H1 (cell line): ENCODE data around the gene TOP1.

Experiments
- CHD2 ChIP-seq: IDR thresholded peaks from 2 replicates; pipeline ENCODE4 v1.6.1; 2012; ENCODE audit warnings: low read length, improper control_type of control experiment
- EGR1 ChIP-seq: IDR thresholded peaks from 2 replicates; pipeline ENCODE4 v1.6.1; 2011; ENCODE audit warnings: low read depth, low read length, borderline replicate concordance
- EZH2 ChIP-seq: fragments of 200-600 bp; sonication (generic); IDR thresholded peaks from 2 replicates; pipeline ENCODE4 v1.7.1; 2012; ENCODE audit warnings: low read depth, mild to moderate bottlenecking, moderate library complexity, low read length, inconsistent platforms; ENCODE audit not compliant: severe bottlenecking
- KDM1A ChIP-seq: fragments of 200-600, 300-600 bp; sonication (generic); IDR thresholded peaks from 2 replicates; pipeline ENCODE4 v1.7.1; 2016; ENCODE audit warnings: mild to moderate bottlenecking, low read length, borderline replicate concordance
- NRF1 ChIP-seq: IDR thresholded peaks from 2 replicates; pipeline ENCODE4 v1.6.1; 2011; ENCODE audit warnings: mild to moderate bottlenecking, low read depth, low read length, improper control_type of control experiment
- POLR2A ChIP-seq, 2 experiments: IDR thresholded peaks; 1 replicate in 1 of 2; 2 replicates in 1 of 2; pipeline ENCODE4 v1.6.1; 2011; ENCODE audit warnings: low read depth in 2 of 2, low read length in 2 of 2, mild to moderate bottlenecking in 2 of 2; ENCODE audit errors: control extremely low read depth in 1 of 2
- RAD21 ChIP-seq, 2 experiments: IDR thresholded peaks in 1 of 2; conservative IDR thresholded peaks in 1 of 2; 2 replicates each; pipeline ENCODE4 v1.6.1; 2011; ENCODE audit warnings: low read depth in 2 of 2, low read length in 2 of 2, improper control_type of control experiment in 1 of 2, inconsistent platforms in 1 of 2, mild to moderate bottlenecking in 1 of 2, moderate library complexity in 1 of 2
- TCF12 ChIP-seq: IDR thresholded peaks from 2 replicates; pipeline ENCODE4 v1.6.1; 2011; ENCODE audit warnings: low read depth, mild to moderate bottlenecking, low read length
- TF ChIP-seq, protein P1 (sequence below): IDR thresholded peaks from 2 replicates; pipeline ENCODE4 v1.6.1; 2012; ENCODE audit warnings: inconsistent platforms
- TF ChIP-seq, protein P2 (sequence below), 3 experiments: IDR thresholded peaks; 1 replicate in 2 of 3; 2 replicates in 1 of 3; pipeline versions ENCODE4 v1.5.1 to v1.6.1; 2011; ENCODE audit warnings: low read length in 3 of 3, mild to moderate bottlenecking in 3 of 3, inconsistent platforms in 2 of 3, low read depth in 1 of 3, moderate library complexity in 1 of 3; ENCODE audit not compliant: insufficient read depth in 1 of 3; ENCODE audit errors: control extremely low read depth in 1 of 3
- TF ChIP-seq, protein P3 (sequence below): IDR thresholded peaks from 2 replicates; pipeline ENCODE4 v1.6.1; 2012; ENCODE audit warnings: inconsistent platforms

DNA sequence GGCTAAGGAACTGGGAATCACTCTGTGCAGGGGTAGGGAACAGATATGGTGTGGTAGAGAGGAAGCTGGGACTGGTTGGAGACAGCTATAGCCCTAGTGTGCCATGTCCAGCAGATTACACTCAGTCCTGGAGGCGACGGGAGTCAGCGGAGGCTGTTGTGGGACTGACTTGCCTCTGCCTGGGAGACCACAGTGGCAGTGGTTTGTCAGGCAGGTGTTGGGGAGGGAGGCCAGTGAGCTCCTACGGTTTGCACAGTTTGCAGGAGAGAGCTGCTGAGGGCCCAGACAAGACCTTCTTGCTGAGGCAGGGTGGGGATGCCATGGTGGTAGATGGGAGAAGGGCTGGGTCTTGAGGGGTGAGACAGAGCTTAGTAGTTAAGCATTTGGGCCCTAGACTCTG lies 113.6 kb downstream of the TOP1 start:
- no peak for TF ChIP-seq POLR2A (IDR thresholded peaks at IDR 0.05; ENCODE audit: control extremely low read depth in 1 of 2, low read depth in 2 of 2, low read length in 2 of 2)
- no peak for TF ChIP-seq EGR1
- no peak for TF ChIP-seq RAD21 (IDR thresholded peaks at IDR 0.05 in 1 of 2, conservative IDR thresholded peaks at IDR 0.05 in 1 of 2; ENCODE audit: low read depth in 2 of 2, low read length in 2 of 2)
- TF ChIP-seq CHD2: no peak
- TF ChIP-seq, protein P1, sequence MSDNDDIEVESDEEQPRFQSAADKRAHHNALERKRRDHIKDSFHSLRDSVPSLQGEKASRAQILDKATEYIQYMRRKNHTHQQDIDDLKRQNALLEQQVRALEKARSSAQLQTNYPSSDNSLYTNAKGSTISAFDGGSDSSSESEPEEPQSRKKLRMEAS: no peak
- no peak for TF ChIP-seq KDM1A
- TF ChIP-seq, protein P2, sequence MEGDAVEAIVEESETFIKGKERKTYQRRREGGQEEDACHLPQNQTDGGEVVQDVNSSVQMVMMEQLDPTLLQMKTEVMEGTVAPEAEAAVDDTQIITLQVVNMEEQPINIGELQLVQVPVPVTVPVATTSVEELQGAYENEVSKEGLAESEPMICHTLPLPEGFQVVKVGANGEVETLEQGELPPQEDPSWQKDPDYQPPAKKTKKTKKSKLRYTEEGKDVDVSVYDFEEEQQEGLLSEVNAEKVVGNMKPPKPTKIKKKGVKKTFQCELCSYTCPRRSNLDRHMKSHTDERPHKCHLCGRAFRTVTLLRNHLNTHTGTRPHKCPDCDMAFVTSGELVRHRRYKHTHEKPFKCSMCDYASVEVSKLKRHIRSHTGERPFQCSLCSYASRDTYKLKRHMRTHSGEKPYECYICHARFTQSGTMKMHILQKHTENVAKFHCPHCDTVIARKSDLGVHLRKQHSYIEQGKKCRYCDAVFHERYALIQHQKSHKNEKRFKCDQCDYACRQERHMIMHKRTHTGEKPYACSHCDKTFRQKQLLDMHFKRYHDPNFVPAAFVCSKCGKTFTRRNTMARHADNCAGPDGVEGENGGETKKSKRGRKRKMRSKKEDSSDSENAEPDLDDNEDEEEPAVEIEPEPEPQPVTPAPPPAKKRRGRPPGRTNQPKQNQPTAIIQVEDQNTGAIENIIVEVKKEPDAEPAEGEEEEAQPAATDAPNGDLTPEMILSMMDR (IDR thresholded peaks at IDR 0.05; ENCODE audit: control extremely low read depth in 1 of 3, insufficient read depth in 1 of 3, low read depth in 1 of 3, low read length in 3 of 3): no peak
- no peak for TF ChIP-seq EZH2
- no peak for TF ChIP-seq NRF1
- TF ChIP-seq, protein P3, sequence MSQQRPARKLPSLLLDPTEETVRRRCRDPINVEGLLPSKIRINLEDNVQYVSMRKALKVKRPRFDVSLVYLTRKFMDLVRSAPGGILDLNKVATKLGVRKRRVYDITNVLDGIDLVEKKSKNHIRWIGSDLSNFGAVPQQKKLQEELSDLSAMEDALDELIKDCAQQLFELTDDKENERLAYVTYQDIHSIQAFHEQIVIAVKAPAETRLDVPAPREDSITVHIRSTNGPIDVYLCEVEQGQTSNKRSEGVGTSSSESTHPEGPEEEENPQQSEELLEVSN: no peak
- TF ChIP-seq TCF12: no peak
